Keratinocyte (primary cell): ENCODE measurements around the gene VWC2. TPM values are rescaled to one million over a fixed set of nuclear protein-coding genes. Genes with fewer than 3 reads are reported as not detected.

ENCODE experiments used
- DNase-seq: peaks from one replicate; pipeline ENCODE4 v3.0.0-alpha.2; 2011; ENCODE audit warnings: low read depth, missing footprints, low spot score
- FAIRE-seq: peaks from 2 replicates; lab custom pipeline; 2011; peaks lifted over from hg19 to GRCh38; lab: Jason Lieb, UNC
- H2AFZ ChIP-seq: 2 replicates; pipeline ENCODE4 v1.6.0; 2012; ENCODE audit warnings: low read length, control low read depth, inconsistent platforms; ENCODE audit not compliant: control insufficient read depth
- H3K27ac ChIP-seq: 2 replicates; pipeline ENCODE4 v1.5.1; 2011; ENCODE audit warnings: low read length; ENCODE audit not compliant: control insufficient read depth, insufficient read depth
- H3K27me3 ChIP-seq: 3 replicates; pipeline ENCODE4 v1.6.0; 2011; ENCODE audit warnings: low read length; ENCODE audit not compliant: control insufficient read depth, insufficient read depth; ENCODE audit errors: extremely low read depth
- H3K36me3 ChIP-seq, 2 experiments: 2 replicates in 1 of 2; 3 replicates in 1 of 2; pipeline ENCODE4 v1.5.1; 2011; ENCODE audit warnings: low read length in 2 of 2, mild to moderate bottlenecking in 1 of 2; ENCODE audit not compliant: control insufficient read depth in 2 of 2, insufficient read depth in 2 of 2; ENCODE audit errors: extremely low read depth in 1 of 2
- H3K4me1 ChIP-seq: 3 replicates; pipeline ENCODE4 v1.5.1; 2011; ENCODE audit warnings: low read length; ENCODE audit not compliant: control insufficient read depth, insufficient read depth; ENCODE audit errors: extremely low read depth
- H3K4me2 ChIP-seq: 3 replicates; pipeline ENCODE4 v1.6.0; 2011; ENCODE audit warnings: low read depth, low read length; ENCODE audit not compliant: control insufficient read depth, insufficient read depth; ENCODE audit errors: extremely low read depth
- H3K4me3 ChIP-seq, 3 experiments: fragments of 200-600 bp in 1 of 3; sonication (generic) in 1 of 3; 2 replicates in 2 of 3; 3 replicates in 1 of 3; pipeline ENCODE4 v1.5.1; 2011 to 2016; ENCODE audit warnings: low read length in 3 of 3, mild to moderate bottlenecking in 3 of 3, control low read depth in 2 of 3, inconsistent platforms in 1 of 3, low read depth in 1 of 3, mixed read lengths in 1 of 3, mixed run types in 1 of 3, moderate library complexity in 1 of 3; ENCODE audit not compliant: control insufficient read depth in 2 of 3, insufficient read depth in 2 of 3; ENCODE audit errors: extremely low read depth in 1 of 3
- H3K79me2 ChIP-seq: 2 replicates; pipeline ENCODE4 v1.6.0; 2012; ENCODE audit warnings: low read length; ENCODE audit not compliant: control insufficient read depth, insufficient read depth
- H3K9ac ChIP-seq: 3 replicates; pipeline ENCODE4 v1.6.0; 2011; ENCODE audit warnings: low read length; ENCODE audit not compliant: control insufficient read depth, insufficient read depth; ENCODE audit errors: extremely low read depth
- H3K9me1 ChIP-seq: 3 replicates; pipeline ENCODE4 v1.6.0; 2011; ENCODE audit warnings: low read length; ENCODE audit not compliant: control insufficient read depth, insufficient read depth; ENCODE audit errors: extremely low read depth
- H3K9me3 ChIP-seq: 2 replicates; pipeline ENCODE4 v1.5.1; 2012; ENCODE audit warnings: low read depth, low read length; ENCODE audit not compliant: control insufficient read depth
- H4K20me1 ChIP-seq: 3 replicates; pipeline ENCODE4 v1.6.0; 2011; ENCODE audit warnings: low read length; ENCODE audit not compliant: control insufficient read depth, insufficient read depth; ENCODE audit errors: extremely low read depth
- EZH2 ChIP-seq: IDR thresholded peaks from one replicate; pipeline ENCODE4 v1.6.1; 2012; ENCODE audit warnings: inconsistent platforms, mild to moderate bottlenecking, low read length, moderate library complexity
- dilution Hi-C: fragments of 300-500 bp; cut with MboI; formaldehyde crosslinking; loops from one replicate; pipeline ENCODE4 v1.7.0; 2020; ENCODE audit warnings: low sequenced_read_pairs; ENCODE audit not compliant: extremely low pct_ligation_motif_present
- polyA plus RNA-seq, 5 experiments: library from polyadenylated mRNA; depleted of rRNA in 3 of 5; stranded (reverse) in 3 of 5; stranded (forward) in 1 of 5; unstranded in 1 of 5; fragments of >200 nt; gene quantifications; 1 replicate in 1 of 5; 2 replicates in 3 of 5; 3 replicates in 1 of 5; pipeline versions ENCODE4 v1.2.1 to v1.2.3, GENCODE V29; 2011 to 2012; ENCODE audit warnings: missing spikeins in 2 of 5, low read depth in 1 of 5, low replicate concordance in 1 of 5
- TF ChIP-seq, protein P1 (sequence below), 3 experiments: IDR thresholded peaks in 1 of 3; conservative IDR thresholded peaks in 1 of 3; optimal IDR thresholded peaks in 1 of 3; 2 replicates in 2 of 3; 3 replicates in 1 of 3; pipeline versions ENCODE3 to v1.5.1; 2011; ENCODE audit warnings: low read length in 3 of 3, mild to moderate bottlenecking in 3 of 3, moderate library complexity in 2 of 3, control low read depth in 1 of 3, inconsistent platforms in 1 of 3; ENCODE audit not compliant: insufficient read depth in 2 of 3; ENCODE audit errors: extremely low read depth in 1 of 3

Gene VWC2
- polyA plus RNA-seq, 1 donor (not counting 4 experiments of a cell fraction or from before 2014, with no cell fraction given), result not detected

DNA sequence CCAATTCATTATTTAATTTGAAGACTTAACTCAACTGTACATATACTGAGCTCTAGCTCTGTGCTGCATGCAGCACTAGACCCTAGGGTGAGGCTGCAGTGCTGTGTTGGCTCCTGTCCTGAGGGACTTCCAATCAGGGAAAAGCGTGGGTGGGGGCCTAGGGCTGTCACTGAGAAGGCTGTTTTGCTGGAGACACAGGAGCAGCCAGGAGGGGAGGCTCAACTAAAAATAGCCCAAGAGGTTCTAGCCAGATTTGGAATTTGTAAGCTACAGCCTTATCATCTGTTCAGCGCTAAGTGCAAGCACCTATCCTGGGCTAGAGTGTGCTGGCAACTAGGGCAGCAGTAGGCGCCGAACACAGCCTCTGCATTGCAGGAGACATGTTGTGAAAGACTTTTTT lies 121.1 kb downstream of the VWC2 start:
- no peak for FAIRE-seq
- no peak overlapping the region for H3K9ac ChIP-seq
- no peak overlapping the region for H3K27ac ChIP-seq
- DNase-seq, result no peak
- H3K27me3 ChIP-seq, result no peaks in the 10 kb centered on the region
- no peak overlapping the region for H3K4me3 ChIP-seq
- no peak overlapping the region for H3K4me2 ChIP-seq
- H2AFZ ChIP-seq, result no peak overlapping the region
- H3K9me1 ChIP-seq, result no peaks in the 10 kb centered on the region
- dilution Hi-C loops, result no loop called here
- no peaks in the 10 kb centered on the region for H3K79me2 ChIP-seq
- H3K9me3 ChIP-seq, result no peaks in the 10 kb centered on the region
- TF ChIP-seq EZH2, result no peak
- TF ChIP-seq, protein P1, sequence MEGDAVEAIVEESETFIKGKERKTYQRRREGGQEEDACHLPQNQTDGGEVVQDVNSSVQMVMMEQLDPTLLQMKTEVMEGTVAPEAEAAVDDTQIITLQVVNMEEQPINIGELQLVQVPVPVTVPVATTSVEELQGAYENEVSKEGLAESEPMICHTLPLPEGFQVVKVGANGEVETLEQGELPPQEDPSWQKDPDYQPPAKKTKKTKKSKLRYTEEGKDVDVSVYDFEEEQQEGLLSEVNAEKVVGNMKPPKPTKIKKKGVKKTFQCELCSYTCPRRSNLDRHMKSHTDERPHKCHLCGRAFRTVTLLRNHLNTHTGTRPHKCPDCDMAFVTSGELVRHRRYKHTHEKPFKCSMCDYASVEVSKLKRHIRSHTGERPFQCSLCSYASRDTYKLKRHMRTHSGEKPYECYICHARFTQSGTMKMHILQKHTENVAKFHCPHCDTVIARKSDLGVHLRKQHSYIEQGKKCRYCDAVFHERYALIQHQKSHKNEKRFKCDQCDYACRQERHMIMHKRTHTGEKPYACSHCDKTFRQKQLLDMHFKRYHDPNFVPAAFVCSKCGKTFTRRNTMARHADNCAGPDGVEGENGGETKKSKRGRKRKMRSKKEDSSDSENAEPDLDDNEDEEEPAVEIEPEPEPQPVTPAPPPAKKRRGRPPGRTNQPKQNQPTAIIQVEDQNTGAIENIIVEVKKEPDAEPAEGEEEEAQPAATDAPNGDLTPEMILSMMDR (optimal IDR thresholded peaks at IDR 0.05 in 1 of 3, IDR thresholded peaks at IDR 0.05 in 1 of 3, conservative IDR thresholded peaks at IDR 0.05 in 1 of 3; ENCODE audit: extremely low read depth in 1 of 3, insufficient read depth in 2 of 3, low read length in 3 of 3), result no peak
- H3K4me1 ChIP-seq, result no peaks in the 10 kb centered on the region
- H3K36me3 ChIP-seq, result no peaks in the 10 kb centered on the region
- no peaks in the 10 kb centered on the region for H4K20me1 ChIP-seq

DNA sequence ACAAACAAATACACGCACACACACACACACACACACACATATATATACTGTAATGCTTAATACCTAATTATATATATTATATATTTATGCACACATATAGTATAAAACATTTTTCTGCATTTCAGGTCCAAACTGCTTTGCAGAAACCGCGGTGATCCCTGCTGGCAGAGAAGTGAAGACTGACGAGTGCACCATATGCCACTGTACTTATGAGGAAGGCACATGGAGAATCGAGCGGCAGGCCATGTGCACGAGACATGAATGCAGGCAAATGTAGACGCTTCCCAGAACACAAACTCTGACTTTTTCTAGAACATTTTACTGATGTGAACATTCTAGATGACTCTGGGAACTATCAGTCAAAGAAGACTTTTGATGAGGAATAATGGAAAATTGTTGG lies 138.5 kb downstream of the VWC2 start:
- DNase-seq, result no peak

More for the DNA sequence above, 138.5 kb downstream of the VWC2 start:
- Histone ChIP-seq H3K4me2 (no peak overlapping the region), H4K20me1 (no peaks in the 10 kb centered on the region), H3K9me1 (no peaks in the 10 kb centered on the region), H3K27ac (no peak overlapping the region), H3K4me1 (no peaks in the 10 kb centered on the region), H3K9me3 (no peaks in the 10 kb centered on the region), H3K79me2 (no peaks in the 10 kb centered on the region), H2AFZ (no peak overlapping the region), H3K27me3 (no peaks in the 10 kb centered on the region), H3K4me3 (no peak overlapping the region), H3K36me3 (no peaks in the 10 kb centered on the region), H3K9ac (no peak overlapping the region)
- no peak for TF ChIP-seq EZH2
- TF ChIP-seq, protein P1 (optimal IDR thresholded peaks at IDR 0.05 in 1 of 3, IDR thresholded peaks at IDR 0.05 in 1 of 3, conservative IDR thresholded peaks at IDR 0.05 in 1 of 3; ENCODE audit: extremely low read depth in 1 of 3, insufficient read depth in 2 of 3, low read length in 3 of 3), result no peak
- dilution Hi-C loops, result no loop called here
- no peak for FAIRE-seq
